ENCODE data around the gene NATD1.

The NATD1 gene

GRCh38 chr17:21214777-21215541 is 38.3 kb downstream of the NATD1 start:
- H3K79me1 ChIP-seq (ENCODE audit: low read length), result peaks cover 4% of the 10 kb centered on the region
- no peak overlapping the region for H3K23ac ChIP-seq (ENCODE audit: low read length)
- peak overlapping the region; percentile 86 for H3K9ac ChIP-seq (ENCODE audit: low read length)
- H3K56ac ChIP-seq (ENCODE audit: low read length), result peak overlapping the region; percentile 95
- peak overlapping the region; percentile 93 for H3K4me2 ChIP-seq (ENCODE audit: low read length)
- peaks cover 3% of the 10 kb centered on the region for H3K36me3 ChIP-seq (ENCODE audit: control insufficient read depth, insufficient read depth, low read length)
- H4K8ac ChIP-seq (ENCODE audit: low read depth, low read length), result no peak overlapping the region
- H3K79me2 ChIP-seq (ENCODE audit: control insufficient read depth, insufficient read depth, low read length), result peaks cover 39% of the 10 kb centered on the region
- peak overlapping the region; percentile 51 for H2BK5ac ChIP-seq (ENCODE audit: low read length)
- H3K4ac ChIP-seq (ENCODE audit: low read depth, low read length), result peak overlapping the region; percentile 50
- no peak overlapping the region for H2BK120ac ChIP-seq (ENCODE audit: low read depth, low read length)
- peak; percentile 84 for DNase-seq
- H3K27ac ChIP-seq (ENCODE audit: low read depth, low read length), result peak overlapping the region; percentile 68
- WGBS (ENCODE audit: extremely low coverage, insufficient coverage, low lambda C conversion rate), result no CpG with 5 or more reads among the region's 23 CpGs
- no peak overlapping the region for H2BK15ac ChIP-seq (replicated peaks; ENCODE audit: low read depth)
- peaks cover 7% of the 10 kb centered on the region for H3K4me1 ChIP-seq (ENCODE audit: control insufficient read depth, low read depth, low read length)
- peak overlapping the region; percentile 53 for H3K4me3 ChIP-seq (ENCODE audit: low read length)
- no peak overlapping the region for H3K18ac ChIP-seq (ENCODE audit: low read length)
- H3K27me3 ChIP-seq (ENCODE audit: insufficient read depth, low read length, poor library complexity), result no peaks in the 10 kb centered on the region
- H4K5ac ChIP-seq (ENCODE audit: low read length), result no peak overlapping the region
- no peak overlapping the region for H2AK5ac ChIP-seq (ENCODE audit: low read length)

GRCh38 chr17:21214015-21214776 is 39.0 kb downstream of the NATD1 start, which contains the start of gene TMEM11:
Gene TMEM11, minus strand, starts transcription at chr17:21214161. Its CDS starts 9 bp downstream, at chr17:21214152.
- Histone ChIP-seq H2AK5ac (ENCODE audit: low read length) (no peak within 1 kb of the TSS), H3K27ac (ENCODE audit: low read depth, low read length) (peak within 1 kb of the TSS; percentile 93), H3K4me3 (ENCODE audit: low read length) (peak within 1 kb of the TSS; percentile 91), H2BK15ac (replicated peaks; ENCODE audit: low read depth) (no peak within 1 kb of the TSS), H3K4ac (ENCODE audit: low read depth, low read length) (peak within 1 kb of the TSS; percentile 97), H3K27me3 (ENCODE audit: insufficient read depth, low read length, poor library complexity) (no peaks in the 10 kb centered on the region), H3K4me1 (ENCODE audit: control insufficient read depth, low read depth, low read length) (peaks cover 7% of the 10 kb centered on the region), H3K23ac (ENCODE audit: low read length) (no peak within 1 kb of the TSS), H3K36me3 (ENCODE audit: control insufficient read depth, insufficient read depth, low read length) (peaks cover 5% of the 10 kb centered on the region), H3K4me2 (ENCODE audit: low read length) (peak within 1 kb of the TSS; percentile 93), H4K5ac (ENCODE audit: low read length) (no peak within 1 kb of the TSS), H2BK120ac (ENCODE audit: low read depth, low read length) (peak within 1 kb of the TSS; percentile 67), H3K9ac (ENCODE audit: low read length) (peak within 1 kb of the TSS; percentile 96), H3K18ac (ENCODE audit: low read length) (peak within 1 kb of the TSS; percentile 89), H3K79me1 (ENCODE audit: low read length) (peaks cover 4% of the 10 kb centered on the region), H2BK5ac (ENCODE audit: low read length) (peak within 1 kb of the TSS; percentile 82), H4K8ac (ENCODE audit: low read depth, low read length) (peak within 1 kb of the TSS; percentile 78), H3K79me2 (ENCODE audit: control insufficient read depth, insufficient read depth, low read length) (peaks cover 47% of the 10 kb centered on the region), H3K56ac (ENCODE audit: low read length) (peak within 1 kb of the TSS; percentile 97)
- no CpG with 5 or more reads among the region's 76 CpGs for WGBS (ENCODE audit: extremely low coverage, insufficient coverage, low lambda C conversion rate)
- DNase-seq, result peak; percentile 98

GRCh38 chr17:21213638-21214014 is 39.6 kb downstream of the NATD1 start:
- H3K27ac ChIP-seq (ENCODE audit: low read depth, low read length), result peak overlapping the region; percentile 65
- peaks cover 5% of the 10 kb centered on the region for H3K36me3 ChIP-seq (ENCODE audit: control insufficient read depth, insufficient read depth, low read length)
- peak overlapping the region; percentile 96 for H3K9ac ChIP-seq (ENCODE audit: low read length)
- H4K8ac ChIP-seq (ENCODE audit: low read depth, low read length), result peak overlapping the region; percentile 78
- peak overlapping the region; percentile 71 for H3K18ac ChIP-seq (ENCODE audit: low read length)
- peak overlapping the region; percentile 97 for H3K56ac ChIP-seq (ENCODE audit: low read length)
- no peak overlapping the region for H2BK15ac ChIP-seq (replicated peaks; ENCODE audit: low read depth)
- H2BK5ac ChIP-seq (ENCODE audit: low read length), result peak overlapping the region; percentile 57
- H2BK120ac ChIP-seq (ENCODE audit: low read depth, low read length), result no peak overlapping the region
- no peak overlapping the region for H4K5ac ChIP-seq (ENCODE audit: low read length)
- WGBS (ENCODE audit: extremely low coverage, insufficient coverage, low lambda C conversion rate), result no CpG with 5 or more reads among the region's 35 CpGs
- no peak overlapping the region for H3K23ac ChIP-seq (ENCODE audit: low read length)
- no peaks in the 10 kb centered on the region for H3K27me3 ChIP-seq (ENCODE audit: insufficient read depth, low read length, poor library complexity)
- H3K79me2 ChIP-seq (ENCODE audit: control insufficient read depth, insufficient read depth, low read length), result peaks cover 53% of the 10 kb centered on the region
- peak overlapping the region; percentile 97 for H3K4ac ChIP-seq (ENCODE audit: low read depth, low read length)
- DNase-seq, result no peak
- peak overlapping the region; percentile 19 for H3K4me2 ChIP-seq (ENCODE audit: low read length)
- peaks cover 7% of the 10 kb centered on the region for H3K4me1 ChIP-seq (ENCODE audit: control insufficient read depth, low read depth, low read length)
- H2AK5ac ChIP-seq (ENCODE audit: low read length), result no peak overlapping the region
- H3K79me1 ChIP-seq (ENCODE audit: low read length), result peaks cover 6% of the 10 kb centered on the region
- peak overlapping the region; percentile 91 for H3K4me3 ChIP-seq (ENCODE audit: low read length)

- Histone ChIP-seq H4K5ac (ENCODE audit: low read length) (no peak overlapping the region), H3K27ac (ENCODE audit: low read depth, low read length) (peak overlapping the region; percentile 65), H3K4me1 (ENCODE audit: control insufficient read depth, low read depth, low read length) (peaks cover 7% of the 10 kb centered on the region), H2BK15ac (replicated peaks; ENCODE audit: low read depth) (no peak overlapping the region), H3K4me2 (ENCODE audit: low read length) (peak overlapping the region; percentile 19), H3K23ac (ENCODE audit: low read length) (no peak overlapping the region), H2BK5ac (ENCODE audit: low read length) (no peak overlapping the region), H3K18ac (ENCODE audit: low read length) (peak overlapping the region; percentile 71), H4K8ac (ENCODE audit: low read depth, low read length) (no peak overlapping the region), H3K79me1 (ENCODE audit: low read length) (peaks cover 6% of the 10 kb centered on the region), H2AK5ac (ENCODE audit: low read length) (no peak overlapping the region), H2BK120ac (ENCODE audit: low read depth, low read length) (no peak overlapping the region), H3K56ac (ENCODE audit: low read length) (peak overlapping the region; percentile 97), H3K79me2 (ENCODE audit: control insufficient read depth, insufficient read depth, low read length) (peaks cover 58% of the 10 kb centered on the region), H3K4me3 (ENCODE audit: low read length) (peak overlapping the region; percentile 91), H3K9ac (ENCODE audit: low read length) (peak overlapping the region; percentile 96), H3K36me3 (ENCODE audit: control insufficient read depth, insufficient read depth, low read length) (peaks cover 5% of the 10 kb centered on the region), H3K4ac (ENCODE audit: low read depth, low read length) (peak overlapping the region; percentile 97), H3K27me3 (ENCODE audit: insufficient read depth, low read length, poor library complexity) (no peaks in the 10 kb centered on the region)
- WGBS (ENCODE audit: extremely low coverage, insufficient coverage, low lambda C conversion rate), result no CpG with 5 or more reads among the region's 18 CpGs
- DNase-seq, result no peak
Observed at GRCh38 chr17:21212826-21213637, 40.2 kb downstream of the NATD1 start.

- Histone ChIP-seq H3K4me1 (ENCODE audit: control insufficient read depth, low read depth, low read length) (peaks cover 7% of the 10 kb centered on the region), H3K4me3 (ENCODE audit: low read length) (no peak overlapping the region), H3K23ac (ENCODE audit: low read length) (no peak overlapping the region), H3K79me1 (ENCODE audit: low read length) (peaks cover 6% of the 10 kb centered on the region), H3K79me2 (ENCODE audit: control insufficient read depth, insufficient read depth, low read length) (peaks cover 64% of the 10 kb centered on the region), H3K56ac (ENCODE audit: low read length) (no peak overlapping the region), H3K27ac (ENCODE audit: low read depth, low read length) (no peak overlapping the region), H2AK5ac (ENCODE audit: low read length) (no peak overlapping the region), H3K36me3 (ENCODE audit: control insufficient read depth, insufficient read depth, low read length) (peaks cover 5% of the 10 kb centered on the region), H4K8ac (ENCODE audit: low read depth, low read length) (no peak overlapping the region), H2BK15ac (replicated peaks; ENCODE audit: low read depth) (no peak overlapping the region), H2BK5ac (ENCODE audit: low read length) (no peak overlapping the region), H3K9ac (ENCODE audit: low read length) (no peak overlapping the region), H3K27me3 (ENCODE audit: insufficient read depth, low read length, poor library complexity) (no peaks in the 10 kb centered on the region), H3K4me2 (ENCODE audit: low read length) (no peak overlapping the region), H4K5ac (ENCODE audit: low read length) (no peak overlapping the region), H2BK120ac (ENCODE audit: low read depth, low read length) (no peak overlapping the region), H3K18ac (ENCODE audit: low read length) (no peak overlapping the region), H3K4ac (ENCODE audit: low read depth, low read length) (no peak overlapping the region)
- no peak for DNase-seq
- no CpG with 5 or more reads among the region's 9 CpGs for WGBS (ENCODE audit: extremely low coverage, insufficient coverage, low lambda C conversion rate)
Observed at GRCh38 chr17:21211825-21212479, 41.3 kb downstream of the NATD1 start.

Measured in mesendoderm (in vitro differentiated cells).